HG03342 (cell line): ENCODE results near the gene STRN4.

Experiments
- ATAC-seq: cut with Tn5 transposase; IDR thresholded peaks from one replicate; pipeline ENCODE4 v1.9.1; 2021; ENCODE audit warnings: mild to moderate bottlenecking, moderate library complexity; ENCODE audit not compliant: unreplicated experiment

The STRN4 gene

GRCh38 chr19:46745521-46746280 is 549 bp downstream of the STRN4 start, which contains the start of gene FKRP:
Gene FKRP (plus strand): TSS chr19:46746057. CDS start chr19:46755451, 9,394 bp downstream.
- peak; percentile 29 for ATAC-seq

DNA sequence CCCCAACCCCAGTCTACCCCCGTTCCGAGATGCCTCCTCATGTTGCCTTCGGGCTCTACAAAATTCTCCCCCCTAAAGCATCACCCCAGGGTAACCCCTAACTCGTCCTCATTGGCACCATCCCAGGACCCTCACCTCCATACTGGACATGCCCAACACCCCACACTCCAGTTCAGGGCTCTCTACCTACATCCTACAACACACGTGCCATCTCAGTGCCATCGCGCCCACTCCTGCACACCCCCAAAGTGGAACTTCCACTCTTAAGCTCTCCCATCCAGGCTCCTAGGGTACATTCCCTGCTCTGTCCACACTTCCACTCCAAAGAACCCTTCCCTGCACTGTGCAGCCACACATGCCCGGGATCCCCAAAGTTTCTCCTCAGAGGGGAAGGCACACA is 1.2 kb downstream of the STRN4 start:
- no peak for ATAC-seq

DNA sequence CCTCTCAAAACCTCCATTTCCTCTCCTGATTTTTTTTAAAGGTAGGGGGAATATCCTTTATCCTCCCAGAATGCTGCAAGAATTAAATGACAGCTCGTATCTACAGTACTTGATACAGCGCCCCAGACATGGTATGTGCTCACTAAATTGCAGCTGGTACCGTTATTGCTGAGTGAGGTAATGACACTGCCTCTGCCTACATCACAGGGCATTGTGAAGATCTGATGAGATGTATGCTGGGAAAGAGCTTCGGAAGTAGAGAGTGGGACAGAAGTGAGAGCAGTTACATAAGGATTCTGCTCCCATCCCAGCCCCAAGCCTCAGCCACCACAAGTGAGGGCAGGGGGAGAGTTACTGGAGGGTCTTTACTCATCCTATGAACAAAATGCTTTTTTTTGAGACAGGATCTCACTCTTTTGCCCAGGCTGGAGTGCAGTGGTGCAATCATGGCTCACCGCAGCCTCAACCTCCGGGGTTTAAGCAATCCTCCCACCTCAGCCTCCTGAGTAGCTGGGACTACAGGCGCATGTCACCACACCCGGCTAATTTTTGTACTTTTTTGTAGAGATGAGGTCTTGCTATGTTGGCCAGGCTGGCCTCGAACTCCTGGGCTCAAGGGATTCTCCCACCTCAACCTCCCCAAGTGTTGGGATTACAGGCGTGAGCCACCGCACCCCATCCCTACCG is 2.1 kb downstream of the STRN4 start:
- no peak for ATAC-seq

DNA sequence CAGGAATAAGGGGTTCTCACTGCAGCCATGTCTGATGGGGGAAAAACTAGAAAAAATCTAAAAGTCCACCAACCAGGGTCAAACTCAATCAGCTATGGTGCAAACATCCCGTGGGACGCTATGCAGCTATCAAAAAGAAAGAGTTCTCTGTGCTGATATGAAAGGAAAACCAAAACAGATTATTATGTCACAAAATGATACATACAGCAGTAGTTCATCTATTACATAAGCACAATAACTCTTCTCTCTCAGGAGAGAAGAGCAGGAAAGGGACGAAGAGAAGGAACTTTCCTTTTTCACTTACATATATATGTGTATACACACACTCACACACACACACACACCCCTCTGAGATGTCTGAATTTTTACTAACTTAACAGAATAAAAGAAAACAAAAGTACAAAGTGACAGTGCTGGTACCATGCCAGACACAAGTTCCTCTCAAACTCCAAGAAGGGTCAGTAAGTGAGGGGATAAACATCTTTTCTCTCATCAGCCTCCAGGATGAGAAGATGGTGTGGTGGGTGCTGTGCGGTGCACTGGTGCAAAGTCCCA is 3.2 kb downstream of the STRN4 start:
- ATAC-seq, result no peak

DNA sequence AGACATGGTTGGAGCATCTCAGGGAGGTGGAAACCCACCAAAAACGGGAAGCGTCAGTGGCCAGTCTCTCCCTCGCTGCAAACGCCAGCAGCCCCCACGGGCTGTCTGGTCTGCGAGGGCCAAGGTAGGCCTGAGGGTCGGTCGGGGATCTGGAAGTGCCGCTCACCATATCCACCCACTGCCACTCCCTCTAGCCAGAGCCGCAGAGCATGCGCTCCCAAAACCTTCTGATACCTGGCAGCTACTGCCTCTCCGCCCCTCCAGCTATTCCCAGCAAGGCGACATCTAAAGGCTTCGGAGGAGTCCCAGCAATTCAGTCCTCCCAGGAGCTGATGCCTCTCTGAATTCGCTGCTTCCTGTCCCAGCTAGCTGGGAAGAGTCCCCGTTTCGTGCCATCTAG is 4.8 kb downstream of the STRN4 start:
- ATAC-seq, result no peak

DNA sequence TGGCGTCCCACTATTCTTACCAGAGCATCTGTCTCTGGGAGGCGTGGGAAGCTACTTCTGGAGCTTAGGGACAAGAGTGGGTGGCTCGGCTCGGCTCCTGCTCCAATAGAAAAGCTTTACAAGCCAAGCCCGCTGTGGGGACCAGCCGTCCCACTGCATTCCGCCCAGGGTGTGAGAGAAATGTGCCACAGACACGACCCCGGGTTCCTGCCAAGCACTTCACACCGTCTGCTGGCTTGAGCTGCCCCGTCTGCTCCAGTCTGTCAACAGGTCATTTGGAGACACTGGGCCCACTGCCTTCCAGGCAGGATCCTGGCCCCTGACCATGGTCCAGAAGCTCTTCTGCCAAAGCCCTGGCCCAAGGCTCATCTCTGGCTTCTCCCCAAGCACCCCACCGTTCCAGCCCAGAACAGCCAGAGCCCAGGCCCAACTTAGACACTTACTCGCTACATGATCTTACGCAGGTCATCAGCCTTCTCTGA is 6.9 kb downstream of the STRN4 start:
- ATAC-seq, result no peak

DNA sequence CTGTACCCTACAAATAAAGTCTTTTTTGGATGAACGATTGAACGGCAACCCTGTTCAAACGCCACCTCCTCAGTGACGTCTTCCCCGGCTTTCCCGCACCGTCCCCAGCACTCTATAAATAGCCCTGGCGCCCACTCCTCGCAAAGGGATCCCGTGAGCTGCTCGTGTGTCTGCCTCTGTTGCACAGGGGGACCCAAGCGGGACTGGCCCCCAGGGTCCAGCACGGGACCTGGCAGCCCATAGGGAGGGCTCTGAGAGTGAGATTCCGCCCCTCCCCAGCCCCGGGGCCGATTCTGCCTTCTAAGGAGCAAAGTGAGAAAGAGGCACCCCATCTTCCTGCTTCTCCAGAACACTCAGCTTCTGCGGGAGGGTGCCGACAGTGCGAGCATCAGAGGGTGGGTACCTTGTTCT is 8.5 kb downstream of the STRN4 start:
- ATAC-seq, result no peak

DNA sequence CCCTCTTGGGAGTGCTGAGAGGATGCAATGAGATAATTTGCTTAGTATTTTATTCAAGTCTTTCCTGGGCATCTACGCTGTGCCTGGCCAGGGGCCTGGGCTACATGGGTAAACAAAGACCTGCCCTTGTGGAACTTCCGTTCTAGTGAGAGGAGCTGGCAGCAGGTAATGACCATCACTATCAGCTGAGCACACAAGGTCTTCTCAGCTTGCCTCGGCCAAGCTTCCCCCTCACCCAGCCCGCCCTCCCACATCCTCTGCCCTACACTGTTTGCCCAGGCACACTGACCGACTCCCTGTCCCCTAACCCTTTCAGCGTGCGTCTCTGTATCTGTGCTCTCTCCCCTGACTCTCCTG is 9.0 kb downstream of the STRN4 start:
- ATAC-seq, result no peak

- ATAC-seq, result no peak
Measured at GRCh38 chr19:46736531-46737297, 9.5 kb downstream of the STRN4 start.

DNA sequence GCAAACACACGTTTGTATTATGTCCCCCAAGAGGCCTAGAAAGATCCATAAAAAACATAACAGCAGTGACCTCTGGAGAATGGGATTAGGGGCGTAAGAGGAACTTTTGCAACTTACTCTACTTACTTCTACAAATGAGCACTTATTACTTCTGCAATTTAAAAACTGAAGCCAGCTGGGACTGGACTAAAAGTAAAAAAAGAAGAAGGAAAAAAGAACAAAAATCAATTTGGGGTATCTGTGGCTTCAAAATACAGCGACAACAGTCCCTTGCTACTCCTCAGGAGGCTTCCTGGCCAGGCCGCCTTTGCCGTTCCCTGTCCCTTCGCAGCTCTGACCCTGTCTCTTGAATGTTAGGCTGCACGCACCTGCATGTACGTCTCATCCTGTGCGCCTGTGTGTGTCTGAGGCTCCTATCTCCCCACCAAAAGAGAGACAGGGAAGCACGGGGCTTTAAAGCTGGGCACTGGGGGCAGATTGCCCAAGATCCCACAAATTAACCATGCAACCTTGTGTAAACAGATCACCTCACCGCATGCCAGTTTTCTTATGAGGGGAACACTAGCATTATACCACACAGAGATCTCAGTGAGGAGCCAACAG is 12.5 kb downstream of the STRN4 start:
- no peak for ATAC-seq

- no peak for ATAC-seq
Measured at GRCh38 chr19:46732966-46733689, 13.1 kb downstream of the STRN4 start.

DNA sequence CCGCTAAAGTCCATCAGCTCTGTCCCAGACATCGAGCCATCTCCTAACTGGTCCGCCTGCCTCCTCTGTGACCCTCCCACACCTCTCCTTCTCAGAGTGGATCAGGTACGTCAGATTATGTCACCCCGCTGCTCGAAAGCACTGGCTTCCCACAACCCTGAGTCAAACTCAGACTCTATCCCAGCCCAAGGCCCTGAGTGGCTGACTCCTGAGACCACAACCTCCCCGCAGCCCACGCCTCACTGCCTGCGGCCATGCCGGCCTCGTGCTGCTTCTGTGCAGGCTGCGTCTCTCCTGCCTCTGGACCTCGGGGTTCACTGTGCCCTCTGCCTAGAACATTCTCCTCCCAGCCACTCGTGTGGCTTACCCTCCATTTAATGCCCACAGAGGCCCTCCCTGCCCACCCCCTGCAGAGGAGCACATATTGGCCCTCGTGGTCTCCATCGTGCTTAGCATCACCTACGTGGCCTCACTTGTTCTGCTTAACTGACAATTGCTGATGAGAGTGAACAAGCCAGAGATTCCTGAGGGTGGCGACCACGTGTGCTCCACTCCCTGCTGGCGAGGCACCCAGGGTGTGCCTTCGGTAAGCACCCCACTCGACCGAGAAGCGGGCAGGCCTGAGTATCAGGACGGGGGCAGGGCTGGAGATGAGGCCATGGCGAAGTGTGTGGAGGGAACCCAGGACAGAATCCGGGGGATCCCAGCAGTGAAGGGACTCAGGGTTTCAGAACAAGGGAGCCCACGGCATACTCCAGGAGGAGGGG is 13.9 kb downstream of the STRN4 start:
- ATAC-seq, result no peak

GRCh38 chr19:46731584-46731983 is 14.7 kb downstream of the STRN4 start:
- no peak for ATAC-seq

DNA sequence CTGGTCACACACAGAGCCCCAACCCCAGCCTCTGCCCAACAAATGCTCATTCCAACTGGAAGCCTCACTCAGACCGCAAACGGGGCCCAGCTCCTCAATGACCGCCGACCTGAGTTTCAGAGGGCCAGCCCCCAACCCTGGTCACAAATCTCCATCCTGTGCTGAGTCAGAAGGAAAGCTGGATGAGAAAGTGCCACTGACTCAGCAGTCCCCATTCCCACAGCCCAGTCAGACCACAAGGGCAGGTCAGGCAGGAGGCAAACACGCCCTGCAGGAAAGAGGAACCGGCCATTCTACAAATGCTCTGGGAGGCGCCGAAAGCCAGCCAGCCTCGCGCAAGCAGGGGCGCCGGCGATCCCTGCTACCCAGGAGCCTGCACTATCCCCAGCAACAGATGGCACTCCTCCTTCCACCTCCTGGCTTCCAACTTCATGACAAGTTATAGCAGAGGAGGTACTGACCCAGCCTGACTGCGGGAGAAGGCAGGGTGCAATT is 15.2 kb downstream of the STRN4 start:
- ATAC-seq, result no peak

GRCh38 chr19:46730595-46730994 is 15.7 kb downstream of the STRN4 start:
- no peak for ATAC-seq

DNA sequence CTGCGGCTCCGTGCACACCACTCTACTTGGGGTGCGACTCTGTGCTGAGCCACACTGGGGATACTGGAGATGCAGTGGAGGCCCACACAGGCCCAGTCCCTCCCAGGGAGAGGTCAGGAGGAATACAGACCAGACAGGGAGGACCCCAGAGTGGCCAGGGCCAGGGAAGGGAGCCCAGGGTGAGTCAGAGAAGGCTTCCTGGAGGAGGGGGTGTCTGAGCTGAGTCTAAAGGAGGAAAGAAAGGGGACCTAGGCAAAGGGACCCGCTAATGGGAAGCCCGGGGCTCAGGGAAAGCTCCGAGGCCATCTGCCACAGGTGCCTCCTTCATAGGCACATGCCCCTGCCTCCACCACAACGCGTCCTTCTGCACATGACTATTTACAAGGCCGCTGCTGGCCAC is 16.1 kb downstream of the STRN4 start:
- no peak for ATAC-seq

DNA sequence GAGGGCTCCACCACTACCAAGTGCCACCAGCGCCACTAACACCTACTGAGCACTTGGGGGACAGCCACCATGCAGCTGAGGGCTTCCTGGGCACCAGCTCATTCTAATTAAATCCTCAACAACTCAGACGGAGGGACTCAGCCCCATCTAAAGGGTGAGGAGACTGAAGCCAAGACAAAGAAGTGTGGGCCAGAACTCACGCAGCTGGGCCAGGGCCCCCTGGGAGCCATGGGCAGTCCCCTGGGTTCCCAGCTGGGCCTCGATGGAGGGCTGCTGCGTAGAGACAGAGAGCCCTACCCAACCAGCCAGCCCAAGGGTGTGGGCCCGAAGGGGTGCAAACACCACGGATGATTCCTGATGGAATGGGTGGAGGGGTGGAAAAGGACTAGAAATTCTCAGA is 16.6 kb downstream of the STRN4 start:
- no peak for ATAC-seq

GRCh38 chr19:46728693-46729339 is 17.4 kb downstream of the STRN4 start:
- peak; percentile 45 for ATAC-seq

- no peak for ATAC-seq
Measured at GRCh38 chr19:46728208-46728607, 18.0 kb downstream of the STRN4 start.
